DND-41 (cell line): ENCODE results near the gene GRIK3.

Experiments used
- ATAC-seq: fragments of 200-7000 bp; cut with Tn5 transposase; 3 replicates; pipeline ENCODE4 v1.9.1; 2021; ENCODE audit warnings: low read depth; ENCODE audit not compliant: insufficient read depth
- DNase-seq: peaks from one replicate; pipeline ENCODE4 v3.0.0-alpha.2; 2020
- H2AFZ ChIP-seq: 2 replicates; pipeline ENCODE4 v1.6.0; 2012; ENCODE audit warnings: low read depth, low read length
- H3K27ac ChIP-seq: 2 replicates; pipeline ENCODE4 v1.5.1; 2012; ENCODE audit warnings: low read length, inconsistent platforms
- H3K27me3 ChIP-seq: fragments of 200-600 bp; sonication (generic); 2 replicates; pipeline ENCODE4 v1.6.0; 2012; ENCODE audit warnings: low read length, mild to moderate bottlenecking, inconsistent platforms; ENCODE audit not compliant: insufficient read depth, poor library complexity
- H3K36me3 ChIP-seq: 2 replicates; pipeline ENCODE4 v1.5.1; 2012; ENCODE audit warnings: low read length, inconsistent platforms; ENCODE audit not compliant: insufficient read depth
- H3K4me1 ChIP-seq: 2 replicates; pipeline ENCODE4 v1.5.1; 2012; ENCODE audit warnings: mild to moderate bottlenecking, low read length; ENCODE audit not compliant: insufficient read depth
- H3K4me2 ChIP-seq: 2 replicates; pipeline ENCODE4 v1.6.0; 2012; ENCODE audit warnings: mild to moderate bottlenecking, moderate library complexity, low read length, inconsistent platforms; ENCODE audit not compliant: insufficient read depth
- H3K4me3 ChIP-seq, 2 experiments: fragments of 200-600 bp in 1 of 2; shearing (Covaris generic) in 1 of 2; 2 replicates each; pipeline ENCODE4 v1.5.1; 2012 to 2016; ENCODE audit warnings: inconsistent platforms in 2 of 2, low read length in 2 of 2, mild to moderate bottlenecking in 2 of 2, low read depth in 1 of 2, moderate library complexity in 1 of 2
- H3K79me2 ChIP-seq: 2 replicates; pipeline ENCODE4 v1.6.0; 2012; ENCODE audit warnings: low read length, inconsistent platforms; ENCODE audit not compliant: insufficient read depth
- H3K9ac ChIP-seq: 2 replicates; pipeline ENCODE4 v1.6.0; 2012; ENCODE audit warnings: low read depth, mild to moderate bottlenecking, inconsistent platforms, low read length, moderate library complexity
- H3K9me3 ChIP-seq: 2 replicates; pipeline ENCODE4 v1.5.1; 2012; ENCODE audit warnings: low read length, moderate library complexity, mild to moderate bottlenecking, inconsistent platforms; ENCODE audit not compliant: insufficient read depth, severe bottlenecking
- H4K20me1 ChIP-seq: 2 replicates; pipeline ENCODE4 v1.6.0; 2012; ENCODE audit warnings: low read length; ENCODE audit not compliant: insufficient read depth
- EZH2 ChIP-seq: IDR thresholded peaks from 3 replicates; pipeline ENCODE4 v1.6.1; 2012; ENCODE audit warnings: borderline replicate concordance, low read depth, mild to moderate bottlenecking, moderate library complexity, low read length, inconsistent platforms; ENCODE audit not compliant: severe bottlenecking
- TF ChIP-seq, protein P1 (sequence below): IDR thresholded peaks from 2 replicates; pipeline ENCODE4 v1.5.1; 2012; ENCODE audit warnings: borderline replicate concordance, low read length, moderate library complexity, mild to moderate bottlenecking; ENCODE audit not compliant: poor library complexity, severe bottlenecking; ENCODE audit errors: extremely low read depth

Gene GRIK3

GRCh38 chr1:37021502-37021901 is 12.8 kb downstream of the GRIK3 start:
- Histone ChIP-seq H2AFZ (no peak overlapping the region), H4K20me1 (no peaks in the 10 kb centered on the region), H3K4me3 (no peak overlapping the region), H3K27me3 (no peaks in the 10 kb centered on the region), H3K36me3 (no peaks in the 10 kb centered on the region), H3K9ac (no peak overlapping the region), H3K4me2 (no peak overlapping the region), H3K79me2 (no peaks in the 10 kb centered on the region), H3K27ac (no peak overlapping the region), H3K4me1 (no peaks in the 10 kb centered on the region), H3K9me3 (peaks cover 4% of the 10 kb centered on the region)
- DNase-seq, result no peak
- TF ChIP-seq, protein P1, sequence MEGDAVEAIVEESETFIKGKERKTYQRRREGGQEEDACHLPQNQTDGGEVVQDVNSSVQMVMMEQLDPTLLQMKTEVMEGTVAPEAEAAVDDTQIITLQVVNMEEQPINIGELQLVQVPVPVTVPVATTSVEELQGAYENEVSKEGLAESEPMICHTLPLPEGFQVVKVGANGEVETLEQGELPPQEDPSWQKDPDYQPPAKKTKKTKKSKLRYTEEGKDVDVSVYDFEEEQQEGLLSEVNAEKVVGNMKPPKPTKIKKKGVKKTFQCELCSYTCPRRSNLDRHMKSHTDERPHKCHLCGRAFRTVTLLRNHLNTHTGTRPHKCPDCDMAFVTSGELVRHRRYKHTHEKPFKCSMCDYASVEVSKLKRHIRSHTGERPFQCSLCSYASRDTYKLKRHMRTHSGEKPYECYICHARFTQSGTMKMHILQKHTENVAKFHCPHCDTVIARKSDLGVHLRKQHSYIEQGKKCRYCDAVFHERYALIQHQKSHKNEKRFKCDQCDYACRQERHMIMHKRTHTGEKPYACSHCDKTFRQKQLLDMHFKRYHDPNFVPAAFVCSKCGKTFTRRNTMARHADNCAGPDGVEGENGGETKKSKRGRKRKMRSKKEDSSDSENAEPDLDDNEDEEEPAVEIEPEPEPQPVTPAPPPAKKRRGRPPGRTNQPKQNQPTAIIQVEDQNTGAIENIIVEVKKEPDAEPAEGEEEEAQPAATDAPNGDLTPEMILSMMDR, result no peak
- no peak for TF ChIP-seq EZH2
- ATAC-seq, result no peak

- no peak for TF ChIP-seq EZH2
- TF ChIP-seq, protein P1, result peak; percentile 63
- Histone ChIP-seq H3K4me1 (no peaks in the 10 kb centered on the region), H3K79me2 (no peaks in the 10 kb centered on the region), H3K9ac (no peak overlapping the region), H3K9me3 (peaks cover 4% of the 10 kb centered on the region), H3K36me3 (no peaks in the 10 kb centered on the region), H3K4me2 (no peak overlapping the region), H3K27ac (no peak overlapping the region), H3K27me3 (no peaks in the 10 kb centered on the region), H4K20me1 (no peaks in the 10 kb centered on the region), H2AFZ (no peak overlapping the region), H3K4me3 (no peak overlapping the region)
- ATAC-seq, result peak; percentile 61; the same call in 1 of the 3 replicates
- peak; percentile 61 for DNase-seq
Observed at GRCh38 chr1:37020653-37021277, 13.6 kb downstream of the GRIK3 start.

DNA sequence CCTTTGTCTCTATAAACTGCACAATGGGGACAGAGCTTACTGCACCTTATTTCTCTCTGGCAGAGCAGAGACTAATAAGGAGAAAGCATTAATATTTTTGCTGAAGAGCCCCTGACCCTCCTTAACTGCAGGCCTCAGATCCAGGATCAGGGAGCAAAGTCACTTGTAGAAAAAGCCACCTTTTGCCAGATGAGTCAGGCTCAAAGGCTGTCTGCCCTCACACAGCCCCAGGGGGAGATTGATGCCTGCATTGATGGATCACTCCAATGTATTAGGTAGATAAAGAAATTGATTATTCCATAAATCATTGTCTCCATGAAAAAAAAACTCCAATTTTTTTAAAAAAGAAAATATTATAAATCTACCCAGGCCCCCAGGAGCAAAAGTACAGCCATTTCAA is 15.8 kb downstream of the GRIK3 start:
- Histone ChIP-seq H2AFZ (no peak overlapping the region), H3K4me3 (no peak overlapping the region), H3K9ac (no peak overlapping the region), H3K9me3 (peaks cover 4% of the 10 kb centered on the region), H3K36me3 (no peaks in the 10 kb centered on the region), H3K4me2 (no peak overlapping the region), H4K20me1 (no peaks in the 10 kb centered on the region), H3K4me1 (no peaks in the 10 kb centered on the region), H3K27me3 (no peaks in the 10 kb centered on the region), H3K79me2 (no peaks in the 10 kb centered on the region), H3K27ac (no peak overlapping the region)
- TF ChIP-seq, protein P1, result no peak
- TF ChIP-seq EZH2, result no peak
- DNase-seq, result no peak
- ATAC-seq, result no peak

DNA sequence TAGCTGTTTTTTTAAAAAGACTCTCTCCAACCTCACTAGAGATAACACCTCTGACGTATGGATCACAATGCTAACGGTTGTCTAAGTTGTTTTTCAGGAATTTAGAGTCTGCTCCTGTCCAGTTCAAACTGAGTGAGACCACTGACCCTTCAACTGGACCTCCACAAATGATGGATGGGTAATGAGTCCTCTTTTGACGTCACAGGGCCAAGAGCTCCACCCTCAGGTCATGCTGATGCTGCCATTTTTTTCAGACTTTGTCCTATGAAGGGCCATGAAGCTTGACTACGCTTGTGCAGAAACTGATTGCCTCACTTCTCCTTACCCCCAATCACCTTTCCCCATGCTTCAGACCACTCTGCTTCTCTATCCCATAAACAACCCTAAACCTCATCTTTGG is 16.6 kb downstream of the GRIK3 start:
- TF ChIP-seq, protein P1, result no peak
- no peak for TF ChIP-seq EZH2
- Histone ChIP-seq H3K36me3 (no peaks in the 10 kb centered on the region), H4K20me1 (no peaks in the 10 kb centered on the region), H3K4me1 (no peaks in the 10 kb centered on the region), H3K79me2 (no peaks in the 10 kb centered on the region), H3K4me2 (no peak overlapping the region), H3K27me3 (no peaks in the 10 kb centered on the region), H3K9ac (no peak overlapping the region), H3K9me3 (peaks cover 4% of the 10 kb centered on the region), H2AFZ (no peak overlapping the region), H3K27ac (no peak overlapping the region), H3K4me3 (no peak overlapping the region)
- ATAC-seq, result no peak
- no peak for DNase-seq
